SKM-1 (cell line): ENCODE data around the gene ULBP1.
"Not testable (repeated sequence)": the region's sequence is repeated elsewhere in the genome, so short reads cannot be mapped to it uniquely, and the experiment has no call there.

ENCODE experiments used
- DNase-seq: peaks from one replicate; lab custom pipeline; 2025; ENCODE audit not compliant: unreplicated experiment; lab: John Stamatoyannopoulos, UW

Gene ULBP1

DNA sequence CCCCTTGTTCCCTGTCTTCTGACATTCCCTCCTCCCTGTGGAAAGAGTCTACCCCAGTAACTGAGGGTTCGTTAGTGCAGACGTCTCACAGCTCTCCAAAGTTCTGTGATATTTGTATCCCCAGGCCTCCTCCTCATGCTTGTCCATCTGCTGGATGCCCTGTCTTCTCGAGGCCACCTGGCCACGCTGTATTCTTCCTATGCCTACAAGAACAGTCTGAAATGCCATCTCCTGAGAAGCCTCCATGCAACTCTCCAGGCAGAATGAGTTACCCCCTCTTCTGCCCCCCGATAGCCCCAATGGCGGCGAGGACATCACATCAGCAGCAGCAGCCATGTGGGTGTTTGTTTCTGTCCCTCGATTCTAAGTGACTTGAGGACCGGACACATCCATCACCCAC is 12.6 kb upstream of the ULBP1 start:
- no peak for DNase-seq

DNA sequence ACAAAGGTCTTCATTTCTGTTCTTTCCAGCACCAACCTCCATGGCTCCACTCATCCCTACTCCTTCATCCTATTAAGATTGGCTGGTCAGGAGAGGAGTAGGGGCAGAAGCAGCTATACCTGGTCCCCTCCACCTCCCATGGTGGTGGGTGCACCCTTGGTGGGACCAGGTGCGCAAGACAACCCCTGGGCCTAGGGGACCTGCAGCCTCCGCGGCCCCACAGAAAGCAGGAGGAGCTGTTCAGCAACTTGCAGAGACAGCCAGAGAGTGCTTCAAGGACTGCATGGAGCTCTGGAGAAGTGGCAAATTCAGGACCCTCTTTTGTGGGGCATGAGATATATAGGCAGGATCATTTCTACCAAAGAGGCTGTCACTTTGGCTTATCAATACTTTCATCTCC is 12.1 kb upstream of the ULBP1 start:
- no peak for DNase-seq

DNA sequence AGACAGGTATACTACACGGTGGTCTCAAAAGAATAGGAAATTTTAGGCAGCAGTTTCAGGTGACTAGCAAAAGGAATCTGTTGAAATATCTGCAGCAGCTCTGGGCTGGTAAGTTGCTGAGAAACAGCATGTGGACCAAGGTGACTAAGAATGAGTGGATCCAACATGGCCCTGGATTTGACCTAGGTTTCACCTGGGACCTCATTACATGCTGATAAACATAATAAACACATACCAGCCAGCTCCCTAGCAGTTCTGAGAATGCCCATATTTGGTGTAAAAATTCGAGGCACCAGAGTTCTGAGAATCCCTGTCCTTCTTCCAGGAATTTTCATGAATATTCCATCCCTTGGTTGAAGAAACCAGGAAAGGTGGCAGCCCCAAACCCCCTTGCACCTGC is 10.4 kb upstream of the ULBP1 start:
- DNase-seq, result not testable (repeated sequence)

DNA sequence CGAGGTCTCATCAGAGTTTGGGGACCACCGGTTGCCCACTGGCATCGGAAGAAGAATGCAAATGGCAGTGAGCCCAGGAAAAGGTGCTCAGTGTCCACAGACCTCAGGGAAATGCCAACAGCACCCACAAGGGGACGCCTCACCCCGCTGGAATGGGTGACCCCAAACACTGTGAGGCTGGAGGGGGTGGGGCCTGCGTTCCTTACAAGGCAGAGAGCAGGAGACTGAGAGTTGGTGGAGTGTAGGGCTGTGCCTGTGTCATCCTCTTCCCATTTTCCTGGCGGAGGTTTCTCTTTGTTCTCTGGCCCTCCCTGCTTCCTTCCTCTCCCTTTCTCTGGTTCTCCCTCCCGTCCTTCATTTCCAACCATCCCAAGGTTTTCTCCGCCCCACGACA is 9.8 kb upstream of the ULBP1 start:
- not testable (repeated sequence) for DNase-seq

DNA sequence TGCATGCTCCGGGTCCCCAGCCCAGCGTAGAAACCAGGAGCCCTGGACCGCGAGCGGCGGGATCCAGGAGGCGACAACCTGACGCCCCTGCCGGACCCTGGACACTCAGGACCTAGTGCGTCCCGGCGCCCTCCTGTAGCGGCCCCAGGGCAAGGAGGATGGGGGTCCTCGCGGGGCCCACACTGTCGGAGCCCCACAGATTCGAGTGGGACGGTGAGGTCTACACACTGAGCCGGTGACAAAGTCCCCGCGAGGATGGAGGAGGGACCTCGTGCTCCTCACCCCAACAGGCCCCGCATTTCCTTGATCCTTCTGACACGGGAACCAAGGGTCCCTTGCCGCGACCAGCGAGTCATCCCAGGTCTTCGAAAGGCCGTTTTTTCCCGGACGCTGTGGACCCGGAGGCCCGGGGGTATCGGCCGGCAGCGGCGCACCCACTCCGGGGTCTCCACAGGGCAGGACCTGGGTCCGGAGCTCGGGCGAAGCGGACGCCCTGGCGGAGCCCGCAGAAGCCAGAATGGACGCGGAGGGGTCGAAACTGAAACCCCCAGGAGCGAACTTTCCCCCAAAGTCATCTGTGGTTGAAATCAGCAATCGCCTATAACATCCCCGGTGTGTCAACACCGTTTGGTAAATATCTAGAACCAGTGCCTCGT is 9.3 kb upstream of the ULBP1 start:
- not testable (repeated sequence) for DNase-seq

DNA sequence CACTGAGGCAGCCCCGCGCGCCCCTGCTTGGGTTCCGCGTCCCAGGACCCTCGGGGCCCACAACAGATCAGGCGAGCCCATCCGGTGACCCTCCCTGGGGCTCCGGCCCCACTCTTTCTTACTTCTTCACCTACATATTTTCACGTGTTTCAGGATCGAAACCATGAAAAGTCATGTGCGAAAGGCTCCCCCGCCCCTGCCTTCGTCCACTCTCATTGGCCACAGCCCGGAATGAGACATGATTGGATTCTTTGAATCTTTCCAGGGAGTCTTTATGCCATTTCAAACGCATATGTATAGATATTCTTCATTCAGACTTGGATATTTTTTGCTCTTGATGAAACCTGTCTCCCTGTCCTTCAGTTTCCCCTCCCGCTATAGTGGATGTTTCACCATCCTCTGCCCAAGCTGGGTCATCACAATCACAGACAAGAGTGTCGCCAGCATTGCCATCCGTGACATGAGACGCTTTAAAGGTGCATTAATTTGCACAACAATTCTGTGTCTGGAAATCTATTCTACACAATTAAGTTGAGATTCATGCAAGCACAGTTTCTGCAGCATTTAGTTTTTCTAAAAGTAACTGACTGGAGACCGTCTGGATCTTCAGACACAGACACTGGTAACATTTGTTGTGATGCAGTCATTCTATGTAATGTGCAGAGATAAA is 8.6 kb upstream of the ULBP1 start:
- DNase-seq, result not testable (repeated sequence)

DNA sequence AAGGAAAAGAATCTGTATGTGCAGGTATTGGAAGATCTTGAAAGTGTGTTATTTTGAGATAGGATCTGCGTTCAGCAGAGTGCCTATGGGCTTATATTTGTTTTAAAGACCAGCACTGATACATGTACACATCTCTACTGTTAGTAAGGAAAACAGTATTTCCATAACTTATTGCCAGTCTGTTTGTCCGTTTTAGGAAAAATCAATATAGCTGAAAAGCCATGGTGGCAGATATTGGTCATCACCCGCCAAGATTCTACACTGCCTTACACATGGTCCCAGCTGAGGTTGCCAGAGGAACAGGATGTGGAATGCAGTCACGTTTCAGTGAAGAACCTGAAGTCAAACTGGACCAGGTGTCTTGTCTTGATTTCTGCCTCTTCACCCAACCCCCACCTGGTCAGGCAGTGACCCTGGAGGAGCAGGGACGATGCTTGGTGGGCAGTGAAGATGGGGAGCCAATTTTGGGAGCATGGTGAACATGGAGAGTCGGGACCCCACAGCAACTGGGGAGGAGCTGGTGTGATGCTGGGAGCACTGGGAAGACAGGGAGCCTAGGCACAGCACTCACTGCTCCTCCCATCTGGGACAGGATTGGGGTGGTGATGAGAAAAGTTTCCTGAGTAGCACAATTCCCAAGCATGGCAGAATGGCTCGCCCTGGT is 8.0 kb upstream of the ULBP1 start:
- not testable (repeated sequence) for DNase-seq

DNA sequence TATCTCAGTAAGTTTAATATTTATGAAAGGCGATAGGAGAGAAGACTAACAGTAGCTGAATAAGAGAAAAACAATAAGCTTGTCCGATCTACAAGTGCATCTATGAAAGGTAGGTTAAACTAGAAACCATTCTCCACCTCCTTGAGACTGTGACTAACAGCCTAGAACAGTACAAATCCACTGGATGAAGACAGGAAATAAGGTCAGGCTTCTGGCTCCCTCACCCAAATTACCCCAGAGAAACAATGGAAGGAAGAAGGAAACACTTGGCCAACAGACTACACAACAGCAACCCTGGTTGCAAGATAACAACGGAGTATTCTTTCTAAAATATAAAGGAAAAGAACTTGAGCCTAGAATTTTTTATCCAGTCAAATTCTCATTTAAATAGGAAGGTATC is 5.6 kb upstream of the ULBP1 start:
- not testable (repeated sequence) for DNase-seq

DNA sequence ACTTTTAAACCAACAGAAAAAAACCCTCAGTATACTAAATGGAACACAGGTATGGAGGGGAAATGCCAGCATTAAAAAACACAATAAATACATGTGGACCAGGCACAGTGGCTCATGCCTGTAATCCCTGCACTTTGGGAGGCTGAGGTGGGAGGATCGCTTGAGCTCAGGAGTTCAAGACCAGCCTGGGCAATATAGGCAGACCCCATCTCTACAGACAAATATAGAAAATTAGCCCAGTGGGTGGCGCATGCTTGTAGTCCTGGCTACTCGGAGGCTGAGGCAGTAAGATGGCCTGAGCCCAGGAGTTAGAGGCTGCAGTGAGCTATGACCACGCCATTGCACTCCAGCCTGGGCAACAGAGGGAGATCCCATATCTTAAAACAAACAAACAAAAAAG is 3.9 kb upstream of the ULBP1 start:
- not testable (repeated sequence) for DNase-seq

DNA sequence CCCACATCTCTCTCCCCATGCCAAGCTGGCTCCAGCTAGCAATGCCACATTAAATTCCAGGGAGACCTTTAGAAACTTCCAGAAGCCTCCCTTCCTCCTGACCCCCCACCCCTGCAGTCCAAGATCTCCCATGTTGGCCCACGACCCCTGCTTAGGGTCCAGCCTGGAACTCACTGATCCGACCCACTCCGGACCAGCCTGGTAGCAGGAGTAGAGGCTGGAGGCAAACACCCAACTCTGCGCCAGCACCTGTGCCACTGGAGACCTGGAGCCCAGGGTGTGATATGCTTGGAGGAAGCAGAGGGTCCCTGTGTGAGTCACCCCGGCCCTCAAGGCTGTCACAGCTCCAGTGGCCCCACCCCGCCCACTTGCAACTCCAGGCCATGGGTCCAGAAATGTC is 3.3 kb upstream of the ULBP1 start:
- DNase-seq, result no peak

DNA sequence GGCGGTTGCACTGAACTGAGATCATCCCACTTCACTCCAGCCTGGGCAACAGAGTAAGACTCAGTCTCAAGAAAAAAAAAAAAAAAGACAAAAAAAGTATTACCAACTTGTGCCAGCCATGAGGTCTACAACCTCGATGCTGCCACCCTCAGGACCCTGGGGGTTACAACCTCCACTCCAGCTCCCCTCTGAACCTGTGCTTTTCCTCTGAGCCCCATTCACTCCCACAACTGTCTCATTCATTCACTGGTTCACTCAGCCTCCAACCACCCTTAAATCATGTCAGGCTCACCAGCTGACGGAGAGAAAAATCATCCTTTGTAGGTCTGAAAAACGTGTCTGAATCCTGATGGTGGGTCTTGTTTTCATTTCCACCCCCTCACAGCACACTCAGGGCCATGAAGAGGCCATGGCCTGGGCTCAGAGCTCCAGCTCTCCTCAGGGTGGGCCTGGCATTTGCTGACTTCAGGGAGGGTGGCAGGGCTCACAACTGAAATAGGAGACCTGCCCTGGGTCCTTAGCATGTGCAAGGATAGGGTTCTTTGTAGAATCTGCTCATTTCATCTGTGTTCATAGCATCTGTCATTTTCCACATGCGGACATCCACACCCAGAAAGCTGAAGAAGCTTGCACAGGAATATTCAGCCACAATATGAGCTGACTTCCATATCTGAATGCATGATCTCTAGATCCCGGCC is 1.9 kb upstream of the ULBP1 start:
- DNase-seq, result no peak

DNA sequence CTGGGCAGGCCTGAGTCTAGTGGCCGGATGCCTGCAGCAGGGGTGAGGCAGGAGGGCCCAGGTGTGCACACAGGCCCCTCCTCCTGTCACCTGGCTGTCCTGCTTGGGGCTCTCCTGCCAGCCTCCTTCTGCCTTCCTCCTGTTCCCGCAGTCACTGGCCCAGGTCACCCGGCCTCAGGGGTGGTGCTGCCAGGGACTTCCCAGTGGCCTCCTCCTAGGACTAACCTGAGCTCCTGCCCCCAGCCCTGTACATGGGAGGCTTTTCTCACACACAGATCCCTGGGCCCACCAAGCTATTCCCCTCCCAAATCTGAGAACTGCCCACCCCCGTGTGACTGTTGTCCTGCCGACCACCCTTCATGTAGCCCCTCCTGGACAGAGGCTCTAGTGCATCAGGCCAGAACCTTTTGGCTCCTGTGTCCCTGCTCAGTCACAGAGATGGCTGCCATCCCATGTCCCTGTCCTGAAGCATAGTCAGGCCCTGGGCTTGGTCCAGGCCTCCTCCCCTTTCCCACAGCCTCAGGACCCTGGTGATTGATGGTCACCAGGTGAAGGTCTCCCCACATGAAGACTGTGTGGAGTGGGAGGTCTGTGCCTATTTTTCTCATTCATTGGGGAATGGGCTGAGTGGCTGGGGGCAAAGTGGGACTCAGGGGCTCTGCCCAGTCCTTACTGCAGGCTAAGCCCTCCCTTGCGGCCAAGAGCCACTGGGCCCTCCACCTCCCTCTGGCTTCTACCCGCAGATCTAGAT is 1.1 kb upstream of the ULBP1 start:
- DNase-seq, result no peak

DNA sequence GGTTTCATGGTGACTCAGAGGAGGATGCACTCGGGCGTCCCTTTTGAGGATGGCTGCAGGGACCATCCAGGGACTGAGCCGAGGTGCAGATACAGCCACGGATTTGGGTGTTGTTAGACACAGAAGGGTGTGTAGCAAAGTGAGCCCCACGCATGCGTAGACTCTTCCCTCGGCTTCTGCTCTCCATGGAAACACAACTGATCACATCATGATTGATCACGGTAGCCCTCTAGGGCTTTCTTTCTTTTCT is 606 bp upstream of the ULBP1 start:
- DNase-seq, result no peak

DNA sequence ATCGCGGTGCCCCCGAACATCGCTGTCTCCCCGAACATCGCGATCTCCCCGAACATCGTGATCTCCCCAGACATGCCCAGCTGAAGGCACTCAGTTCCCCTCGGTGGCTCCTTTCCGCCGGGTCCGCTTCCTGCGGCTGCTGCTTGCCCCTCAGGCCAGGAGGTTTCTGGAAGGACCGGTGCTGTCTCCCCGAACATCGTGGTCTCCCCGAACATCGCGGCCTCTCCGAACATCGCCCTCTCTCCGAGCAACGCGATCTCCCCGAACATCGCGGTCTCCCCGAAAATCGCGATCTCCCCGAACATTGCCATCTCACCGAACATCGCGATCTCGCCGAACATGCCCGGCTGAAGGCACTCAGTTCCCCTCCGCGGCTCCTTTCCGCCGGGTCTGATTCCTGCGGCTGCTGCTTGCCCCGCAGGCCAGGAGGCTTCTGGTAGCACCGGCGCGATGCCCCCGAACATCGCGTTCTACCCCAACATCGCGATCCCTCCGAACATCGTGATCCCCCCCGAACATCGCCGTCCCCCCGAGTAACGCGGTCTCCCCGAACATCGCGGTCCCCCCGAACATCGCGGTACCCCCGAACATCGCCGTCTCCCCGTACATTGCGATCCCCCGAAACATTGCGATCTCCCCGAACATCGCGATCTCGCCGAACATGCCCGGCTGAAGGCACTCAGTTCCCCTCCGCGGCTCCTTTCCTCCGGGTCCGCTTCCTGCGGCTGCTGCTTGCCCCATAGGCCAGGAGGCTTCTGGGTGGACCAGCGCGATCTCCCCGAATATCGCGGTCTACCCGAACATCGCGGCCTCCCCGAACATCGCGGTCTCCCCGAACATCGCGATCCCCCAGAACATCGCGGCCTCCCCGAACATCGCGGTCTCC is 808 bp downstream of the ULBP1 start:
- DNase-seq, result no peak

DNA sequence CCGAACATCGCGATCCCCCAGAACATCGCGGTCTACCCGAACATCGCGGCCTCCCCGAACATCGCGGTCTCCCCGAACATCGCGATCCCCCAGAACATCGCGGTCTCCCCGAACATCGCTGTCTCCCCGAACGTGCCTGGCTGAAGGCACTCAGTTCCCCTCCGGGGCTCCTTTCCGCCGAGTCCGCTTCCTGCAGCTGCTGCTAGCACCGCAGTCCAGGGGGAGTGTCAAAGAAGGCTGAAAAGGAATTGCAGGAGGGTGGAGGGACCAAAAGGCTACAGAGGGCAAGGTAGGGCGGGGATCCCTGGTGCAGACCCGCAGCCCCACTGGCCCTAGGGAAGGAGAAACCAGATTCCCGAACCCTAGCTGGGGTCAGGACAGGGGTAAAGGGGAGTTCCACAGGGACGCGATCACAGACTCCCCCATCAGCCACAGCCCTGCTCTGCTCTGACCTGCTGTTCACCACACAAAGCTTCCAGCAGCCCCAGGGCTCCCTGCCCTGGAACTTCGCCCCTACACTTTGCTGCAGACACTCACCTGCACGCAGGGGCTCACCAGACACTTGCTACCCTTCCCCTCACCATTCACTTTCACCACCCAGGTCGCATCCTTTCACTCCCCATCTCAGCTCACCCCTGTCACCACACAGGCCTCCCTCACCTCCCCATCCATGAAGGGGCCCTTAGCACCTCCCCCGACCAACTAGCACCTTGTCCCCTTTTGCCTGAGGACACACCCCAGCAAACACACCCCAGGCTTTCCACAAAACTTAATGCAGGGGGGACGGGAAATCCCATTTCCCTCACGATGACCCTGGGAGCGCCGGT is 1.7 kb downstream of the ULBP1 start:
- DNase-seq, result no peak

DNA sequence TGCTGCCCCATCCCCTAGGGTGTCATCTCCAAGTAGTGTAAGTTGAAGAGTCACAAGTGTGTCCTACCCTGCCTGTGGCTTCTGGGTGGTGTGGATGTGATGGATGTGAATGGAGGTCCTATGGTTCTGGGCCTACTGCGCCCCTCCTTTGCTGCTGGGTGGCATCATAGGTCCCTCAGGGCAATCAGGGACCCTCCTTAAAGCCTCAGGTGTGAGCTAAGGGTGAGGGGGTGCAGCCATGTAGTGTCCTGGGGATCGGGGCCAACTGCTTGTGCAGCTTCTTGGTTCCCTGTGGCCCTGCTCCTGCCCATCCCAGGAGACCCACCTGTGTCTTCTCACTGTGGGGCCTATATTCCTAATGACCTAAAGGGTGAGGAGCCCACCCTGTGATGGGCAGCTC is 2.6 kb downstream of the ULBP1 start:
- DNase-seq, result not testable (repeated sequence)

DNA sequence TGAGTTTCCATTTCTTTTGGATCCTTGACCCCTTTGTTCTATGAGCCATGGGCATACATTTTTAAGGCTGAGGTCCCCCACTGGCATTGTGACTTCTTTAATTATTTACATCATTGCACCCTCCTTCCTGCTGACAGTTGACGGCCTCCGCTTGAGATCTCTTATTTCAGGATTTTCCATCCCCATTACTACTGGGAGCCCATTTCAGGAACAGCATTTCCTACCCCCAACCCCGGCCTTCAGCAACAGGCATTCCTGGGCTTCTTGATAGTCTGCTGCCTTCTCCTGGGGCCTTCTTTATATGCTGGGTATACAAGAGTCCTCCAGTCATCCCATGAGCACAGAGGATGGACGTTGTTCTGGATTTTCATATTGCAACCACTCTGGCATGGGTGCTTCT is 3.8 kb downstream of the ULBP1 start:
- DNase-seq, result no peak

DNA sequence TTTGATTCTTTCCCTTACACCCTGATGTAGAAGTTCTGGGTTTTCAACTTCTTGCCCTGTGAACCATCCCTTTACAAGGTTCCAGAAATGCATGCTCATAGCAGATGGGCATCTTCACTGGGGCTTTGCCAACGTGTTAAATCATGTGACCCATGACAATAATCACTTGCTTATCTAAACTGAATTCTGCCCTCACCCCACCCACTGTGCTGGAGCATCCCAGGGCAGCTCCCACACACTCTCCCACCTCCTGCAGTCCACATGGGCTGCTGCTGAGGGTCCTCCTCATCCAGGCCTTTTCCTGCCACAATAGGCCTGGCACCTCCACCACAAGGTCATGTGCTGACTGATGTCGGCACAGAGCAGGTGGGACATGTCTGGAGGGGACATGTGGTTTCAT is 4.3 kb downstream of the ULBP1 start:
- DNase-seq, result not testable (repeated sequence)

DNA sequence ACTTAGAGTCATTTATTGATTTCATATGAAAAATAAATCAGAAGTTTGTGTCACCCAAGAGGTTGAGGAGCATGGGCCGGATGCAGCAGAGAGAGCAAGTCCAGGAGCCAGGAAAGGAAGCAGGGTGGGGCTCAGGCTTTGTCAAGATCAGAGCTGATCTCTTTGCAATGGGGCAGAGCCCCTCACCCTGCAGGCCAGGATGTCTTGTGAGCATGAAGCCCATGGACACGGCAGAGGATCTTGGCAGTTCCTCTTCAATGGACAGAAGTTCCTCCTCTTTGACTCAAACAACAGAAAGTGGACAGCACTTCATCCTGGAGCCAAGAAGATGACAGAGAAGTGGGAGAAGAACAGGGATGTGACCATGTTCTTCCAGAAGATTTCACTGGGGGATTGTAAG is 5.2 kb downstream of the ULBP1 start:
- DNase-seq, result not testable (repeated sequence)

DNA sequence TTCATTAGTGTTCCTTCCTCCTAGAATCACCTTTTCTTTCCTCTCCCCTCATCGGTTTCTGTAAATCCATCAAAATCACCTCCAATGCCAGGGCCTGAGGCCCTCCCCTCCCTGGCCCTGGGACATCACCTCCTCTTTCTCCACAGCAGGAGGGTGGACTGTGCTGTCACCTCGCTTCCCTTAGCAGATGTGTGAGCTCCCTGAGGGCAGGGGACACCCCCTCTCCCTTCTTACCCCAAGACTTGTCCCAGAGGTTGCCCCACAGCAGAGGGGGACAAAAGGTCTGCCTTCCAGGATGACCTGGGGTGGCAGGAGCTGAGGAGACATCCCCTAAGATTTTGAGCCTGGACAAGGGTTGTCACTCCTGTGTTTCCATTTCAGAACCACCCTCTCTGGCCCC is 5.9 kb downstream of the ULBP1 start:
- no peak for DNase-seq
